Mesenchymal stem cell (in vitro differentiated cells and primary cell): ENCODE measurements around the gene RABL6.

Experiments
- DNase-seq: peaks from one replicate; pipeline ENCODE4 v3.0.0-alpha.2; 2013
- H2AFZ ChIP-seq: one replicate; pipeline ENCODE4 v1.6.1; 2013; ENCODE audit warnings: low read depth, mild to moderate bottlenecking, control low read depth, inconsistent platforms, low read length, moderate library complexity
- H2AK5ac ChIP-seq: 2 replicates; pipeline ENCODE4 v1.6.1; 2013; ENCODE audit warnings: low read length, moderate library complexity, mild to moderate bottlenecking, inconsistent platforms; ENCODE audit not compliant: severe bottlenecking
- H2BK120ac ChIP-seq: one replicate; pipeline ENCODE4 v1.6.1; 2013; ENCODE audit warnings: low read depth, mild to moderate bottlenecking, inconsistent platforms, low read length, moderate library complexity
- H2BK12ac ChIP-seq, 2 experiments: one replicate each; pipeline ENCODE4 v1.6.1; 2013; ENCODE audit warnings: inconsistent platforms in 2 of 2, low read length in 2 of 2, mild to moderate bottlenecking in 2 of 2, moderate library complexity in 2 of 2, control low read depth in 1 of 2
- H2BK15ac ChIP-seq: one replicate; pipeline ENCODE4 v1.6.1; 2013; ENCODE audit warnings: mild to moderate bottlenecking, low read depth, inconsistent platforms; ENCODE audit not compliant: poor library complexity, severe bottlenecking
- H2BK5ac ChIP-seq: 2 replicates; pipeline ENCODE4 v1.6.1; 2013; ENCODE audit warnings: low read depth, mild to moderate bottlenecking, low read length, control low read depth, inconsistent platforms; ENCODE audit not compliant: poor library complexity, severe bottlenecking
- H3K14ac ChIP-seq, 2 experiments: one replicate each; pipeline ENCODE4 v1.6.1; 2013; ENCODE audit warnings: inconsistent platforms in 2 of 2, low read length in 2 of 2, control low read depth in 1 of 2, mild to moderate bottlenecking in 1 of 2, moderate library complexity in 1 of 2
- H3K18ac ChIP-seq, 2 experiments: one replicate each; pipeline ENCODE4 v1.6.1; 2013; ENCODE audit warnings: inconsistent platforms in 2 of 2, low read length in 2 of 2, control low read depth in 1 of 2, low read depth in 1 of 2, mild to moderate bottlenecking in 1 of 2
- H3K23ac ChIP-seq, 2 experiments: one replicate each; pipeline ENCODE4 v1.6.1; 2013; ENCODE audit warnings: inconsistent platforms in 2 of 2, low read length in 2 of 2, mild to moderate bottlenecking in 2 of 2, moderate library complexity in 2 of 2, control low read depth in 1 of 2
- H3K27ac ChIP-seq: 2 replicates; pipeline ENCODE4 v1.5.1; 2013; ENCODE audit warnings: mild to moderate bottlenecking, moderate library complexity, low read length, control low read depth, inconsistent platforms; ENCODE audit not compliant: poor library complexity, severe bottlenecking
- H3K27me3 ChIP-seq, 2 experiments: 2 replicates each; pipeline versions ENCODE4 v1.6.1 to v1.7.0; 2013; ENCODE audit warnings: low read length in 2 of 2, mild to moderate bottlenecking in 2 of 2, moderate library complexity in 2 of 2, control low read depth in 1 of 2, inconsistent platforms in 1 of 2; ENCODE audit not compliant: control insufficient read depth in 1 of 2, insufficient read depth in 1 of 2
- H3K36me3 ChIP-seq, 2 experiments: 2 replicates each; pipeline versions ENCODE4 v1.6.1 to v1.7.0; 2013; ENCODE audit warnings: low read length in 2 of 2, control low read depth in 1 of 2, inconsistent platforms in 1 of 2, low read depth in 1 of 2, mild to moderate bottlenecking in 1 of 2; ENCODE audit not compliant: insufficient read depth in 2 of 2, control insufficient read depth in 1 of 2
- H3K4ac ChIP-seq, 2 experiments: one replicate each; pipeline ENCODE4 v1.6.1; 2013; ENCODE audit warnings: inconsistent platforms in 2 of 2, low read length in 2 of 2, mild to moderate bottlenecking in 2 of 2, moderate library complexity in 2 of 2, control low read depth in 1 of 2, low read depth in 1 of 2
- H3K4me1 ChIP-seq: 2 replicates; pipeline ENCODE4 v1.6.1; 2013; ENCODE audit warnings: low read depth, low read length, control low read depth; ENCODE audit not compliant: control insufficient read depth, insufficient read depth
- H3K4me2 ChIP-seq: 2 replicates; pipeline ENCODE4 v1.6.1; 2013; ENCODE audit warnings: low read length, mild to moderate bottlenecking, inconsistent platforms; ENCODE audit not compliant: poor library complexity, severe bottlenecking
- H3K4me3 ChIP-seq, 2 experiments: 2 replicates each; pipeline versions ENCODE4 v1.5.1 to v1.7.0; 2013; ENCODE audit warnings: low read length in 2 of 2, mild to moderate bottlenecking in 2 of 2, control low read depth in 1 of 2, low read depth in 1 of 2; ENCODE audit not compliant: insufficient read depth in 1 of 2
- H3K79me1 ChIP-seq: replicated peaks from 2 replicates; pipeline ENCODE4 v1.6.1; 2013; ENCODE audit warnings: mild to moderate bottlenecking, control low read depth, low read length, inconsistent platforms; ENCODE audit not compliant: poor library complexity, severe bottlenecking
- H3K9ac ChIP-seq: 2 replicates; pipeline ENCODE4 v1.7.0; 2013; ENCODE audit warnings: mild to moderate bottlenecking, low read length, moderate library complexity
- H3K9me3 ChIP-seq: 2 replicates; pipeline ENCODE4 v1.7.0; 2013; ENCODE audit warnings: mild to moderate bottlenecking, low read length; ENCODE audit not compliant: control insufficient read depth
- H4K8ac ChIP-seq: one replicate; pipeline ENCODE4 v1.6.1; 2013; ENCODE audit warnings: inconsistent platforms, mild to moderate bottlenecking, low read length, moderate library complexity
- H4K91ac ChIP-seq: one replicate; pipeline ENCODE4 v1.6.1; 2013; ENCODE audit warnings: mild to moderate bottlenecking, low read length, inconsistent platforms
- WGBS: methylation state at CpG from one replicate; pipeline ENCODE4 v1.1.7; 2013; ENCODE audit warnings: mixed read lengths; 5-methylcytosine and 5-hydroxymethylcytosine counted together

The RABL6 gene

DNA sequence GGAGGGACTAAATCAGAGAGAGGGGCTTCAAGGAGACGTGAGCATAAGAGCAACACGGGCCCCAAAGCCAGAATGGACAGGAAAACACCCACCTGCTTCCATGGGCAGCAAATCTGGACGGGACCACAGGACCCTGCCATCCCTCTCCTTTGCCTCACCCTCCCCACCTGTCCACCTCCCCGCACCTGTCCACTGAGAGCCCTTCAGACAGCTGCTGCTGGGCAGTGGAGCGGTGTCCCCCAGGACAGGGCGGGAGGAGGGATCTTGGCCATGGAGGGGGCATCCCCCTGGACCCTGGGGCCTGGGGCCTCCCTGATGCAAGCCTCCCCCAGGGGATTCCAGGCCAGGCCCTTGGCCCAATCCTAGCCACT, 9.1 kb upstream of the RABL6 start:
- H3K79me1 ChIP-seq, result no peaks in the 10 kb centered on the region
- DNase-seq, result no peak
- peaks cover 16% of the 10 kb centered on the region for H3K4me1 ChIP-seq

DNA sequence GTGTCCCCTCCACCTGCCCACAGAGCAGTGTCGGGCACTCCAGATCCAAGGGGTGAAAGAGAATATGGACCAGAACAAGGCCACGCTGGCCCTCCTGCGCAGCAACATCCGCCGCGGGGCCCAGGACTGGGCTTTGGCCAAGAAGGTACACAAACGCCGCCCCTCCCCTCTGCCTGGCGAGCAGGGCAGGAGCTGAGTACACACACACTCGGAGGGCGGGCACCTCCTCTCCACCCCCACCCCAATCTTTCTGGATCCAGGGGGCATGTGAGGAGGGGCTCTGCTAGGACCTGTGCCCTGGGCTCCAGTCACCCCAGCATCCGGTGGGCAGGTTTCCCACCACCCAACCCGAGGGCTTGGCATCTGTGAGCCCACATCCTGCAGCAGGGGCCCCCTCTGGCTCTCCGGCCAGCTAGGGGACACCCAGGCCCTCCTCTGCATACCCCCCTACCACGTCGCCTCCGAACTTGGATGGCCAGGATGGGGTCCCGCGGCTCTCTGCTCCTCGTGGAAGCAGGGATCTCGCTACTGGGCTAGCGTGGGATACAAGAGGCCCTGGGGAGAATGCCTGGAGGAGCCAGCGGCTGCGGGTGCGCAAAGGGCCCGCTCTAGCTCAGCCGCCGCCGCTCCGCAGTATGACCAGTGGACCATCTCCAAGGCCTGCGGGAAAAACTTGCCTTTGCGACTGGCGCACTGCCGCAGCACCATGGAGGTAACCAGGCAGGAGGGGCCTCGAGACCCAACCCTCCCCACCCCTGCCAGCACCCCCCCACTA, 8.5 kb upstream of the RABL6 start:
- Histone ChIP-seq H3K23ac (no peak overlapping the region), H3K27ac (no peak overlapping the region), H3K4me1 (peaks cover 19% of the 10 kb centered on the region), H4K91ac (peak overlapping the region; percentile 34), H3K4ac (peak overlapping the region in 1 of 2 experiments; percentile 47), H3K18ac (peak overlapping the region in 1 of 2 experiments; percentile 78), H3K14ac (no peak overlapping the region), H3K9me3 (no peaks in the 10 kb centered on the region), H3K9ac (no peak overlapping the region), H2BK12ac (peak overlapping the region in 1 of 2 experiments; percentile 28), H3K4me2 (peak overlapping the region; percentile 55), H3K36me3 (peaks cover 0 to 12% of the 10 kb centered on the region in 2 experiments), H3K4me3 (no peak overlapping the region), H2BK15ac (peak overlapping the region; percentile 3), H2BK120ac (no peak overlapping the region), H3K27me3 (peaks cover 41 to 66% of the 10 kb centered on the region in 2 experiments), H4K8ac (peak overlapping the region; percentile 48), H3K79me1 (no peaks in the 10 kb centered on the region), H2BK5ac (no peak overlapping the region), H2AK5ac (no peak overlapping the region), H2AFZ (no peak overlapping the region)
- DNase-seq, result no peak
- 60% methylated on average over 35 of the region's 35 CpGs for WGBS

More for the DNA sequence above, 9.1 kb upstream of the RABL6 start:
- Histone ChIP-seq H3K18ac (no peak overlapping the region), H3K4me3 (no peak overlapping the region), H3K9ac (no peak overlapping the region), H3K36me3 (peaks cover 1 to 10% of the 10 kb centered on the region in 2 experiments), H3K23ac (no peak overlapping the region), H2BK12ac (peak overlapping the region in 1 of 2 experiments; percentile 28), H3K4ac (peak overlapping the region in 1 of 2 experiments; percentile 9), H2BK120ac (no peak overlapping the region), H2BK5ac (no peak overlapping the region), H2AFZ (no peak overlapping the region), H3K4me2 (no peak overlapping the region), H3K27ac (no peak overlapping the region), H3K14ac (no peak overlapping the region), H4K91ac (peak overlapping the region; percentile 34), H4K8ac (no peak overlapping the region), H3K27me3 (peaks cover 41 to 66% of the 10 kb centered on the region in 2 experiments), H2AK5ac (no peak overlapping the region), H2BK15ac (peak overlapping the region; percentile 3), H3K9me3 (no peaks in the 10 kb centered on the region)
- WGBS, result 90% methylated on average over 6 of the region's 6 CpGs

DNA sequence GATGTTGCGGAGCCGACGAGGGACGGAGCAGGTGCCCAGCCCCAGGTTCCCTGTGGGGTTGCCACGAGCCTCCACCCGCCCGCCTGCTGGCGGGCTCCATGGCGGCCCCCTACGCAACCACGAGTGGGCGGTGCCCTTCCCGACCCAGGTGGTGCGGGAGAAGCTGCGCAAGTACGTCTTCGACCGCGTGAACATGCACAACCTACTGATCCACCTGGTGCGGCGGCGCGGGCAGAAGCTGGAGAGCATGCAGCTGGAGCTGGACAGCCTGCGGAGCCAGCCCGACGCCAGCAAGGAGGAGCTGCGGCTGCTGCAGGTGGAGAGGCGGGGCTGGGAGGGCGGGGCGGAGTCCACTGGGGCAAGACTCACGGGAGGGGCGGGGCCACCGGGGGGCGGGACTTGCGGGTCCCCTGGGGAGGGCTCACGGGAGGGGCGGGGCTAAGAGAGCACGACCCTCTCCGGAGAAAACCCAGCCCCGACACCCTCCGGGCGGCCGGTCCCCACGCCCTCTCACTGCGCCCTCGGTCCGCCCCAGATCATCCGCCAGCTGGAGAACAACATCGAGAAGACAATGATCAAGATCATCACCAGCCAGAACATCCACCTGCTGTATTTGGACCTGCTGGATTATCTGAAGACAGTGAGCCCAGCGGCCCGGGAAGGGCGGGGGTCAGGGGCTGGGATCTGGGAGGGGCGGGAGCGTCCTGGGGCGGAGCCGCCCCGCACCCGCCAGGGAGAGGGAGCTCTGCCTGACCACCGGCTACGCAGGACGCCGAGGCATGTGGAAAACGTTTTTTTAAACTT, 7.7 kb upstream of the RABL6 start:
- Histone ChIP-seq H3K9me3 (no peaks in the 10 kb centered on the region), H3K4me3 (no peak overlapping the region), H3K4me2 (peak overlapping the region; percentile 66), H2BK120ac (no peak overlapping the region), H3K9ac (no peak overlapping the region), H2BK5ac (no peak overlapping the region), H2BK15ac (no peak overlapping the region), H2BK12ac (peak overlapping the region in 1 of 2 experiments; percentile 11), H3K4me1 (peaks cover 19% of the 10 kb centered on the region), H4K91ac (no peak overlapping the region), H3K27ac (no peak overlapping the region), H3K23ac (no peak overlapping the region), H3K4ac (no peak overlapping the region), H2AFZ (no peak overlapping the region), H3K36me3 (peaks cover 0 to 16% of the 10 kb centered on the region in 2 experiments), H3K79me1 (no peaks in the 10 kb centered on the region), H3K27me3 (peaks cover 41 to 66% of the 10 kb centered on the region in 2 experiments), H3K18ac (peak overlapping the region in 1 of 2 experiments; percentile 78), H4K8ac (peak overlapping the region; percentile 48), H2AK5ac (no peak overlapping the region), H3K14ac (no peak overlapping the region)
- 1% methylated on average over 61 of the region's 63 CpGs for WGBS
- DNase-seq, result peak; percentile 76

DNA sequence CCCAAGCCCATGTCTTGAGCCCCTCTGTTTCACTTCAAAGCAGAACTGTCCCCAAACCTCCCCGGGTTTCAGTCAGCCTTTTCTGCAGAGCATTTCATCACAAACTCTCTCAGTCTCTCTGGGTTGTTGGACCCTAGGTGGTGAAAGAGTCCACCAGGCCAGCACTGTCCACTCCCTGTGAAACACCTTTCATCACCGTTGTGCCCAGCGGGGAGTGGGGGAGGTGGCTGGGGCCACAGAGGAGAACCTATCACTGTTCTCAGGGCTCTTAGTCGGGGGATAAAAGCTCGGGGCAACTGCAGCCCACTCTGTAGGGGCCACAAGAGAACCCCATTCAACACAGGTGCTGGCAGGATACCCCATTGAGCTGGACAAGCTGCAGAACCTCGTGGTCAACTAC, 5.4 kb upstream of the RABL6 start:
- Histone ChIP-seq H2BK5ac (no peak overlapping the region), H3K23ac (no peak overlapping the region), H3K9ac (no peak overlapping the region), H4K8ac (no peak overlapping the region), H2BK15ac (no peak overlapping the region), H2BK12ac (no peak overlapping the region), H3K18ac (no peak overlapping the region), H3K79me1 (peaks cover 3% of the 10 kb centered on the region), H4K91ac (no peak overlapping the region), H3K36me3 (peaks cover 5 to 19% of the 10 kb centered on the region in 2 experiments), H3K14ac (no peak overlapping the region), H3K4ac (no peak overlapping the region), H3K4me2 (no peak overlapping the region), H3K4me3 (no peak overlapping the region), H2AFZ (no peak overlapping the region), H3K27me3 (peaks cover 32 to 46% of the 10 kb centered on the region in 2 experiments), H3K9me3 (no peaks in the 10 kb centered on the region), H3K4me1 (peaks cover 28% of the 10 kb centered on the region), H3K27ac (no peak overlapping the region), H2AK5ac (no peak overlapping the region), H2BK120ac (no peak overlapping the region)
- WGBS, result 80% methylated on average over 6 of the region's 6 CpGs
- DNase-seq, result no peak
